ENCODE results near the gene C1QTNF6.

Gene C1QTNF6

GRCh38 chr22:37141476-37141875 is 46.6 kb downstream of the C1QTNF6 start:
- TF ChIP-seq CTCF (IDR thresholded peaks at IDR 0.05; ENCODE audit: low read depth, low read length) = no peak
- H3K4me3 ChIP-seq (ENCODE audit: low read depth, low read length) = no peak overlapping the region
- in situ Hi-C loops (cut with HindIII; ENCODE audit: low sequenced_read_pairs) = no loop called here
- DNase-seq (ENCODE audit: low read depth, low spot score) = no peak

- no peak overlapping the region for H3K4me3 ChIP-seq (ENCODE audit: low read depth, low read length)
- TF ChIP-seq CTCF (IDR thresholded peaks at IDR 0.05; ENCODE audit: low read depth, low read length) = no peak
- in situ Hi-C loops (cut with HindIII; ENCODE audit: low sequenced_read_pairs) = no loop called here
- DNase-seq (ENCODE audit: low read depth, low spot score) = no peak
These were observed 47.2 kb downstream of the C1QTNF6 start for GRCh38 chr22:37140686-37141323.

- no peak overlapping the region for H3K4me3 ChIP-seq (ENCODE audit: low read depth, low read length)
- no peak for DNase-seq (ENCODE audit: low read depth, low spot score)
- no peak for TF ChIP-seq CTCF (IDR thresholded peaks at IDR 0.05; ENCODE audit: low read depth, low read length)
- in situ Hi-C loops (cut with HindIII; ENCODE audit: low sequenced_read_pairs) = no loop called here
These were observed 48.3 kb downstream of the C1QTNF6 start for GRCh38 chr22:37139762-37140161.

GRCh38 chr22:37138849-37139561 is 49.0 kb downstream of the C1QTNF6 start:
- no peak for TF ChIP-seq CTCF (IDR thresholded peaks at IDR 0.05; ENCODE audit: low read depth, low read length)
- no peak for DNase-seq (ENCODE audit: low read depth, low spot score)
- in situ Hi-C loops (cut with HindIII; ENCODE audit: low sequenced_read_pairs) = no loop called here
- no peak overlapping the region for H3K4me3 ChIP-seq (ENCODE audit: low read depth, low read length)

GRCh38 chr22:37137903-37138665 is 50.0 kb downstream of the C1QTNF6 start:
- in situ Hi-C loops (cut with HindIII; ENCODE audit: low sequenced_read_pairs) = no loop called here

More at GRCh38 chr22:37137903-37138665, 50.0 kb downstream of the C1QTNF6 start:
- DNase-seq (ENCODE audit: low read depth, low spot score) = no peak
- H3K4me3 ChIP-seq (ENCODE audit: low read depth, low read length) = no peak overlapping the region
- no peak for TF ChIP-seq CTCF (IDR thresholded peaks at IDR 0.05; ENCODE audit: low read depth, low read length)
